H9 (cell line): ENCODE measurements around the gene AKR1E2. TPM values are rescaled to one million over a fixed set of nuclear protein-coding genes. Genes with fewer than 3 reads are reported as not detected.

ENCODE experiments used
- DNase-seq: peaks from one replicate; pipeline ENCODE4 v3.0.0-alpha.2; 2017
- H2AFZ ChIP-seq: one replicate; pipeline ENCODE4 v1.6.1; 2013; ENCODE audit warnings: mild to moderate bottlenecking, low read length, control low read depth, moderate library complexity
- H2AK5ac ChIP-seq: 2 replicates; pipeline ENCODE4 v1.6.1; 2013; ENCODE audit warnings: low read length, control low read depth, mixed read lengths; ENCODE audit not compliant: insufficient read length
- H2BK120ac ChIP-seq: one replicate; pipeline ENCODE4 v1.6.1; 2013; ENCODE audit warnings: low read depth, mild to moderate bottlenecking, low read length, control low read depth, inconsistent platforms; ENCODE audit not compliant: poor library complexity, severe bottlenecking
- H2BK12ac ChIP-seq: 2 replicates; pipeline ENCODE4 v1.6.1; 2013; ENCODE audit warnings: low read length, control low read depth, mixed read lengths, low read depth; ENCODE audit not compliant: insufficient read length
- H2BK15ac ChIP-seq: 2 replicates; pipeline ENCODE4 v1.6.1; 2013; ENCODE audit warnings: low read depth, low read length, control low read depth
- H2BK20ac ChIP-seq: one replicate; pipeline ENCODE4 v1.6.1; 2013; ENCODE audit warnings: low read depth, mild to moderate bottlenecking, low read length, control low read depth, inconsistent platforms; ENCODE audit not compliant: poor library complexity, severe bottlenecking
- H2BK5ac ChIP-seq: 2 replicates; pipeline ENCODE4 v1.6.1; 2013; ENCODE audit warnings: low read length, control low read depth, mixed read lengths; ENCODE audit not compliant: insufficient read length
- H3K14ac ChIP-seq: 2 replicates; pipeline ENCODE4 v1.6.1; 2013; ENCODE audit warnings: low read length, control low read depth; ENCODE audit not compliant: insufficient read depth
- H3K18ac ChIP-seq: 2 replicates; pipeline ENCODE4 v1.6.1; 2013; ENCODE audit warnings: low read depth, mild to moderate bottlenecking, mixed read lengths, low read length, control low read depth; ENCODE audit not compliant: insufficient read length
- H3K23ac ChIP-seq: 2 replicates; pipeline ENCODE4 v1.6.1; 2013; ENCODE audit warnings: low read length, control low read depth, mixed read lengths, low read depth; ENCODE audit not compliant: insufficient read length
- H3K23me2 ChIP-seq: 2 replicates; pipeline ENCODE4 v1.6.1; 2013; ENCODE audit warnings: low read depth, mild to moderate bottlenecking, mixed read lengths, low read length, control low read depth; ENCODE audit not compliant: insufficient read length, poor library complexity, severe bottlenecking
- H3K27ac ChIP-seq: 2 replicates; pipeline ENCODE4 v1.5.1; 2013; ENCODE audit warnings: low read length, control low read depth, mixed read lengths, low read depth; ENCODE audit not compliant: insufficient read length
- H3K27me3 ChIP-seq: 2 replicates; pipeline ENCODE4 v1.6.1; 2013; ENCODE audit warnings: low read length, control low read depth, inconsistent platforms; ENCODE audit not compliant: insufficient read depth
- H3K4ac ChIP-seq: 2 replicates; pipeline ENCODE4 v1.6.1; 2013; ENCODE audit warnings: low read depth, mild to moderate bottlenecking, control low read depth, inconsistent platforms, low read length, moderate library complexity
- H3K4me1 ChIP-seq: 2 replicates; pipeline ENCODE4 v1.6.1; 2013; ENCODE audit warnings: low read length, control low read depth, inconsistent platforms; ENCODE audit not compliant: insufficient read depth
- H3K4me2 ChIP-seq: 2 replicates; pipeline ENCODE4 v1.6.1; 2013; ENCODE audit warnings: low read length, control low read depth, mixed read lengths; ENCODE audit not compliant: insufficient read length, insufficient read depth
- H3K56ac ChIP-seq: 2 replicates; pipeline ENCODE4 v1.6.1; 2013; ENCODE audit warnings: low read depth, mild to moderate bottlenecking, mixed read lengths, low read length, control low read depth; ENCODE audit not compliant: insufficient read length
- H3K79me1 ChIP-seq: 2 replicates; pipeline ENCODE4 v1.6.1; 2013; ENCODE audit warnings: low read depth, mild to moderate bottlenecking, moderate library complexity, low read length, control low read depth, inconsistent platforms; ENCODE audit not compliant: insufficient read depth, poor library complexity, severe bottlenecking
- H3K79me2 ChIP-seq: 2 replicates; pipeline ENCODE4 v1.6.1; 2013; ENCODE audit warnings: low read length, control low read depth, inconsistent platforms; ENCODE audit not compliant: insufficient read depth
- H3K9ac ChIP-seq: 2 replicates; pipeline ENCODE4 v1.6.1; 2013; ENCODE audit warnings: low read length, control low read depth, mixed read lengths; ENCODE audit not compliant: insufficient read length; ENCODE audit errors: extremely low read depth
- H3K9me3 ChIP-seq: one replicate; pipeline ENCODE4 v1.6.1; 2013; ENCODE audit warnings: low read depth, low read length, inconsistent platforms; ENCODE audit not compliant: control insufficient read depth
- H3T11ph ChIP-seq: one replicate; pipeline ENCODE4 v1.6.1; 2013; ENCODE audit warnings: mild to moderate bottlenecking, low read length, control low read depth, inconsistent platforms
- H4K20me1 ChIP-seq: one replicate; pipeline ENCODE4 v1.6.1; 2013; ENCODE audit not compliant: control insufficient read depth, insufficient read length, insufficient read depth
- H4K5ac ChIP-seq: 2 replicates; pipeline ENCODE4 v1.6.1; 2013; ENCODE audit warnings: low read depth, mild to moderate bottlenecking, mixed read lengths, low read length, control low read depth; ENCODE audit not compliant: insufficient read length
- H4K8ac ChIP-seq: replicated peaks from 2 replicates; pipeline ENCODE4 v1.6.1; 2013; ENCODE audit warnings: low read length, control low read depth, mixed read lengths, low read depth; ENCODE audit not compliant: insufficient read length
- H4K91ac ChIP-seq: 2 replicates; pipeline ENCODE4 v1.6.1; 2013; ENCODE audit warnings: low read depth, mild to moderate bottlenecking, moderate library complexity, mixed read lengths, low read length, control low read depth; ENCODE audit not compliant: insufficient read length
- H3K27ac Mint-ChIP-seq, 3 experiments: 2 replicates in 2 of 3; 3 replicates in 1 of 3; pipeline ENCODE4 v1.8.0; 2020 to 2021; ENCODE audit warnings: mixed read lengths in 3 of 3, mild to moderate bottlenecking in 1 of 3, moderate library complexity in 1 of 3
- H3K27me3 Mint-ChIP-seq: 2 replicates; pipeline ENCODE4 v1.8.0; 2021; ENCODE audit warnings: low read depth, mild to moderate bottlenecking, moderate library complexity, mixed read lengths
- H3K36me3 Mint-ChIP-seq, 3 experiments: 2 replicates in 2 of 3; 3 replicates in 1 of 3; pipeline ENCODE4 v1.8.0; 2020 to 2021; ENCODE audit warnings: low read depth in 3 of 3, mixed read lengths in 3 of 3; ENCODE audit not compliant: insufficient read depth in 1 of 3
- H3K4me1 Mint-ChIP-seq, 2 experiments: 2 replicates each; pipeline ENCODE4 v1.8.0; 2020; ENCODE audit warnings: mixed read lengths in 2 of 2
- H3K4me3 Mint-ChIP-seq, 2 experiments: 2 replicates in 1 of 2; 3 replicates in 1 of 2; pipeline ENCODE4 v1.8.0; 2020 to 2021; ENCODE audit warnings: mild to moderate bottlenecking in 2 of 2, mixed read lengths in 2 of 2, moderate library complexity in 1 of 2
- H3K9me3 Mint-ChIP-seq, 2 experiments: 2 replicates in 1 of 2; 3 replicates in 1 of 2; pipeline ENCODE4 v1.8.0; 2020; ENCODE audit warnings: mild to moderate bottlenecking in 2 of 2, mixed read lengths in 2 of 2, moderate library complexity in 1 of 2
- WGBS: extraction: QIAGEN DNeasy Blood & Tissue Kit; methylation state at CpG from one replicate; pipeline ENCODE4 v1.1.7; 2013; ENCODE audit warnings: missing lambda C conversion rate, low lambda C conversion rate, mixed read lengths; ENCODE audit not compliant: insufficient read length; ENCODE audit errors: extremely low coverage; 5-methylcytosine and 5-hydroxymethylcytosine counted together
- total RNA-seq: library from RNA; stranded (reverse); gene quantifications from 2 replicates; pipeline ENCODE4 v1.2.1, GENCODE V29; 2021
- TF ChIP-seq, protein P1 (sequence below): fragments of 200-600 bp; sonication (generic); conservative IDR thresholded peaks from 3 replicates; pipeline ENCODE4 v1.8.0; 2021; ENCODE audit warnings: antibody characterized with exemption, mild to moderate bottlenecking

AKR1E2 gene
- total RNA-seq, 1 experiment from 2014 or later, result 2.2 TPM

- Histone ChIP-seq H3K4me1 (no peaks in the 10 kb centered on the region), H4K20me1 (no peaks in the 10 kb centered on the region), H2BK120ac (no peak overlapping the region), H4K91ac (no peak overlapping the region), H3K79me2 (no peaks in the 10 kb centered on the region), H2BK15ac (no peak overlapping the region), H4K5ac (no peak overlapping the region), H3K9ac (no peak overlapping the region), H2BK20ac (no peak overlapping the region), H2AFZ (no peak overlapping the region), H3K56ac (no peak overlapping the region), H2BK5ac (no peak overlapping the region), H3K27me3 (no peaks in the 10 kb centered on the region), H3K14ac (no peak overlapping the region; the same call in 1 of the 2 replicates), H3K18ac (no peak overlapping the region), H3K27ac (no peak overlapping the region), H3T11ph (no peak overlapping the region), H4K8ac (no peak overlapping the region), H3K23me2 (no peaks in the 10 kb centered on the region), H3K23ac (no peak overlapping the region), H2AK5ac (no peak overlapping the region), H3K4me2 (no peak overlapping the region), H3K79me1 (no peaks in the 10 kb centered on the region), H2BK12ac (no peak overlapping the region), H3K9me3 (no peaks in the 10 kb centered on the region), H3K4ac (no peak overlapping the region)
- H3K27ac Mint-ChIP-seq, result no peak overlapping the region; a peak in 1 of 7 replicates
- WGBS, result no CpG with 5 or more reads among the region's 16 CpGs
- H3K4me3 Mint-ChIP-seq, result no peak overlapping the region
- H3K27me3 Mint-ChIP-seq, result peaks cover 1% of the 10 kb centered on the region
- peaks cover 9 to 18% (median 17%) of the 10 kb centered on the region in 3 experiments for H3K36me3 Mint-ChIP-seq
- no peak for DNase-seq
- no peaks in the 10 kb centered on the region for H3K4me1 Mint-ChIP-seq
- peaks cover 6 to 58% of the 10 kb centered on the region in 2 experiments; a peak in 3 of 5 replicates for H3K9me3 Mint-ChIP-seq
- TF ChIP-seq, protein P1, sequence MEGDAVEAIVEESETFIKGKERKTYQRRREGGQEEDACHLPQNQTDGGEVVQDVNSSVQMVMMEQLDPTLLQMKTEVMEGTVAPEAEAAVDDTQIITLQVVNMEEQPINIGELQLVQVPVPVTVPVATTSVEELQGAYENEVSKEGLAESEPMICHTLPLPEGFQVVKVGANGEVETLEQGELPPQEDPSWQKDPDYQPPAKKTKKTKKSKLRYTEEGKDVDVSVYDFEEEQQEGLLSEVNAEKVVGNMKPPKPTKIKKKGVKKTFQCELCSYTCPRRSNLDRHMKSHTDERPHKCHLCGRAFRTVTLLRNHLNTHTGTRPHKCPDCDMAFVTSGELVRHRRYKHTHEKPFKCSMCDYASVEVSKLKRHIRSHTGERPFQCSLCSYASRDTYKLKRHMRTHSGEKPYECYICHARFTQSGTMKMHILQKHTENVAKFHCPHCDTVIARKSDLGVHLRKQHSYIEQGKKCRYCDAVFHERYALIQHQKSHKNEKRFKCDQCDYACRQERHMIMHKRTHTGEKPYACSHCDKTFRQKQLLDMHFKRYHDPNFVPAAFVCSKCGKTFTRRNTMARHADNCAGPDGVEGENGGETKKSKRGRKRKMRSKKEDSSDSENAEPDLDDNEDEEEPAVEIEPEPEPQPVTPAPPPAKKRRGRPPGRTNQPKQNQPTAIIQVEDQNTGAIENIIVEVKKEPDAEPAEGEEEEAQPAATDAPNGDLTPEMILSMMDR, result no peak
Measured at GRCh38 chr10:4843525-4844180, 17.6 kb downstream of the AKR1E2 start.
